Suprapubic skin (tissue), 4 donors: ENCODE results near the gene MCTP1. TPM values are rescaled to one million over a fixed set of nuclear protein-coding genes. Genes with fewer than 3 reads are reported as not detected.
"Not testable (repeated sequence)": the region's sequence is repeated elsewhere in the genome, so short reads cannot be mapped to it uniquely, and the experiment has no call there.

Experiments
- DNase-seq, 2 donors: peaks; one replicate each; pipeline ENCODE4 v3.0.0-alpha.2; 2019; ENCODE audit warnings: low spot score in 2 of 2
- H3K27ac ChIP-seq: fragments of 200-600 bp; sonication (generic); one replicate; pipeline ENCODE4 v1.5.1; 2019
- H3K27me3 ChIP-seq: fragments of 200-600 bp; sonication (generic); one replicate; pipeline ENCODE4 v1.5.1; 2019
- H3K36me3 ChIP-seq: fragments of 200-600 bp; sonication (generic); one replicate; pipeline ENCODE4 v1.5.1; 2019
- H3K4me1 ChIP-seq: fragments of 200-600 bp; sonication (generic); one replicate; pipeline ENCODE4 v1.5.1; 2019
- H3K4me3 ChIP-seq: fragments of 200-600 bp; sonication (generic); one replicate; pipeline ENCODE4 v1.5.1; 2019; ENCODE audit warnings: mild to moderate bottlenecking
- H3K9me3 ChIP-seq: fragments of 200-600 bp; sonication (generic); one replicate; pipeline ENCODE4 v1.5.1; 2019
- CTCF ChIP-seq, 2 donors: fragments of 200-600 bp in 1 of 2; fragments of 450-650 bp in 1 of 2; sonication (generic) in 1 of 2; IDR thresholded peaks; one replicate each; pipeline ENCODE4 v1.5.1; 2016 to 2019; ENCODE audit warnings: antibody characterized with exemption in 2 of 2, mild to moderate bottlenecking in 1 of 2, moderate library complexity in 1 of 2
- EP300 ChIP-seq: sonication (generic); formaldehyde crosslinking; IDR thresholded peaks from one replicate; pipeline ENCODE4 v1.6.1; 2017; ENCODE audit warnings: antibody characterized with exemption
- POLR2A ChIP-seq, 2 donors: fragments of 450-650 bp; IDR thresholded peaks; one replicate each; pipeline ENCODE4 v1.6.1; 2017; ENCODE audit warnings: antibody characterized with exemption in 2 of 2, mild to moderate bottlenecking in 2 of 2, moderate library complexity in 2 of 2
- POLR2AphosphoS5 ChIP-seq, 3 donors: sonication (generic); formaldehyde crosslinking; IDR thresholded peaks; one replicate each; pipeline ENCODE4 v1.6.1; 2017; ENCODE audit warnings: antibody characterized with exemption in 3 of 3
- WGBS: methylation state at CpG from one replicate; pipeline ENCODE4 v1.1.5; 2018; 5-methylcytosine and 5-hydroxymethylcytosine counted together
- total RNA-seq, 4 donors: library from RNA; depleted of rRNA; stranded (reverse); fragments of >200 nt; gene quantifications; one replicate each; pipeline ENCODE4 v1.1.0, GENCODE V29; 2016

MCTP1 gene
- total RNA-seq, 4 donors from 2014 or later = 5.0 to 19.1 (median 10.6) TPM

GRCh38 chr5:95152535-95152934 is 132.4 kb downstream of the MCTP1 start:
- TF ChIP-seq POLR2A (IDR thresholded peaks at IDR 0.05) (no peak), EP300 (no peak), CTCF (IDR thresholded peaks at IDR 0.05) (no peak), POLR2AphosphoS5 (IDR thresholded peaks at IDR 0.05) (no peak)
- H3K27me3 ChIP-seq = no peaks in the 10 kb centered on the region
- H3K4me3 ChIP-seq = no peak overlapping the region
- WGBS = 39% methylated on average over 2 of the region's 2 CpGs
- DNase-seq = no peak
- H3K9me3 ChIP-seq = peaks cover 2% of the 10 kb centered on the region
- no peaks in the 10 kb centered on the region for H3K4me1 ChIP-seq
- no peaks in the 10 kb centered on the region for H3K36me3 ChIP-seq
- no peak overlapping the region for H3K27ac ChIP-seq

- Histone ChIP-seq H3K27me3 (no peaks in the 10 kb centered on the region), H3K36me3 (no peaks in the 10 kb centered on the region), H3K4me3 (no peak overlapping the region), H3K27ac (no peak overlapping the region), H3K4me1 (no peaks in the 10 kb centered on the region), H3K9me3 (peaks cover 4% of the 10 kb centered on the region)
- no peak for DNase-seq
- WGBS = 47% methylated on average over 1 of the region's 1 CpG
- TF ChIP-seq POLR2A (IDR thresholded peaks at IDR 0.05) (no peak), POLR2AphosphoS5 (IDR thresholded peaks at IDR 0.05) (no peak), EP300 (no peak), CTCF (IDR thresholded peaks at IDR 0.05) (no peak)
These were observed 132.8 kb downstream of the MCTP1 start for GRCh38 chr5:95152131-95152530.

GRCh38 chr5:95151694-95152093 is 133.2 kb downstream of the MCTP1 start:
- no peak for DNase-seq
- 85% methylated on average over 4 of the region's 4 CpGs for WGBS
- no peak overlapping the region for H3K27ac ChIP-seq
- H3K9me3 ChIP-seq = peaks cover 4% of the 10 kb centered on the region
- H3K4me3 ChIP-seq = no peak overlapping the region
- H3K27me3 ChIP-seq = no peaks in the 10 kb centered on the region
- TF ChIP-seq POLR2A (IDR thresholded peaks at IDR 0.05) (no peak), POLR2AphosphoS5 (IDR thresholded peaks at IDR 0.05) (no peak), CTCF (IDR thresholded peaks at IDR 0.05) (no peak)
- no peaks in the 10 kb centered on the region for H3K36me3 ChIP-seq
- no peaks in the 10 kb centered on the region for H3K4me1 ChIP-seq

- H3K4me3 ChIP-seq = no peak overlapping the region
- TF ChIP-seq CTCF (IDR thresholded peaks at IDR 0.05) (no peak), POLR2AphosphoS5 (IDR thresholded peaks at IDR 0.05) (no peak), EP300 (no peak), POLR2A (IDR thresholded peaks at IDR 0.05) (no peak)
- H3K27me3 ChIP-seq = no peaks in the 10 kb centered on the region
- no peaks in the 10 kb centered on the region for H3K36me3 ChIP-seq
- H3K9me3 ChIP-seq = peaks cover 8% of the 10 kb centered on the region
- WGBS = 90% methylated on average over 2 of the region's 4 CpGs
- no peaks in the 10 kb centered on the region for H3K4me1 ChIP-seq
- no peak for DNase-seq
- no peak overlapping the region for H3K27ac ChIP-seq
These were observed 135.5 kb downstream of the MCTP1 start for GRCh38 chr5:95149387-95149786.

GRCh38 chr5:95148453-95148852 is 136.4 kb downstream of the MCTP1 start:
- DNase-seq = no peak
- Histone ChIP-seq H3K9me3 (peaks cover 8% of the 10 kb centered on the region), H3K27ac (no peak overlapping the region), H3K27me3 (no peaks in the 10 kb centered on the region), H3K4me1 (no peaks in the 10 kb centered on the region), H3K4me3 (no peak overlapping the region), H3K36me3 (no peaks in the 10 kb centered on the region)
- no peak for TF ChIP-seq EP300
- TF ChIP-seq POLR2A (IDR thresholded peaks at IDR 0.05) = no peak
- TF ChIP-seq POLR2AphosphoS5 (IDR thresholded peaks at IDR 0.05) = no peak
- no peak for TF ChIP-seq CTCF (IDR thresholded peaks at IDR 0.05)

- H3K4me3 ChIP-seq, H3K27me3 ChIP-seq, H3K36me3 ChIP-seq, H3K4me1 ChIP-seq, H3K27ac ChIP-seq, DNase-seq, H3K9me3 ChIP-seq: not testable (repeated sequence)
- 90% methylated on average over 2 of the region's 2 CpGs for WGBS
These were observed 141.0 kb downstream of the MCTP1 start for GRCh38 chr5:95143858-95144257.
